Glomerular visceral epithelial cell (primary cell): ENCODE measurements around the gene FGGY.
"Not testable (repeated sequence)": the region's sequence is repeated elsewhere in the genome, so short reads cannot be mapped to it uniquely, and the experiment has no call there.

ENCODE experiments used
- DNase-seq: peaks from one replicate; pipeline ENCODE4 v3.0.0-alpha.2; 2016; ENCODE audit errors: extremely low spot score

FGGY gene

GRCh38 chr1:59638231-59638711 lies 341.4 kb downstream of the FGGY start:
- DNase-seq: peak; percentile 35

GRCh38 chr1:59639266-59639665 lies 342.4 kb downstream of the FGGY start:
- DNase-seq: no peak

- no peak for DNase-seq
Observed at GRCh38 chr1:59640851-59641250, 344.0 kb downstream of the FGGY start.

- DNase-seq: no peak
Observed at GRCh38 chr1:59641836-59642235, 344.9 kb downstream of the FGGY start.

GRCh38 chr1:59643526-59643925 lies 346.6 kb downstream of the FGGY start:
- no peak for DNase-seq

- DNase-seq: no peak
Observed at GRCh38 chr1:59645893-59646292, 349.0 kb downstream of the FGGY start.

- not testable (repeated sequence) for DNase-seq
Observed at GRCh38 chr1:59653142-59653958, 356.5 kb downstream of the FGGY start.

- DNase-seq: no peak
Observed at GRCh38 chr1:59653968-59654367, 357.1 kb downstream of the FGGY start.

- DNase-seq: no peak
Observed at GRCh38 chr1:59657873-59658465, 361.1 kb downstream of the FGGY start.

GRCh38 chr1:59664166-59664565 lies 367.3 kb downstream of the FGGY start:
- DNase-seq: no peak

GRCh38 chr1:59666106-59666505 lies 369.2 kb downstream of the FGGY start:
- no peak for DNase-seq

GRCh38 chr1:59667020-59667419 lies 370.1 kb downstream of the FGGY start:
- no peak for DNase-seq

- DNase-seq: no peak
Observed at GRCh38 chr1:59669752-59670312, 372.9 kb downstream of the FGGY start.

GRCh38 chr1:59670662-59671061 lies 373.8 kb downstream of the FGGY start:
- no peak for DNase-seq

- DNase-seq: no peak
Observed at GRCh38 chr1:59671066-59671952, 374.4 kb downstream of the FGGY start.

GRCh38 chr1:59671953-59672305 lies 375.0 kb downstream of the FGGY start:
- DNase-seq: no peak

GRCh38 chr1:59672851-59673572 lies 376.1 kb downstream of the FGGY start:
- peak; percentile 64 for DNase-seq

GRCh38 chr1:59673573-59674450 lies 376.9 kb downstream of the FGGY start:
- DNase-seq: no peak

- DNase-seq: no peak
Observed at GRCh38 chr1:59674595-59674994, 377.7 kb downstream of the FGGY start.

GRCh38 chr1:59675936-59676335 lies 379.0 kb downstream of the FGGY start:
- DNase-seq: no peak
